ENCODE data around the gene MAOA. TPM values are rescaled to one million over a fixed set of nuclear protein-coding genes. Genes with fewer than 3 reads are reported as not detected.
"Not testable (repeated sequence)": the region's sequence is repeated elsewhere in the genome, so short reads cannot be mapped to it uniquely, and the experiment has no call there.

Gene MAOA
- total RNA-seq: 100 to 1,000 TPM in 3 of 6 experiments, 10 to 100 TPM in 3; 76.2 to 180 (median 109) TPM
- long read RNA-seq, full-length matches to known transcripts: 70 of 74 reads
- long read RNA-seq, partial matches to known transcripts: 3 of 74 reads
- long read RNA-seq, other reads (novel, unspliced or antisense): 1 of 74 reads

- Histone ChIP-seq H3K9me3 (no peaks in the 10 kb centered on the region), H3K27ac (peak within 1 kb of the TSS; percentile 71 to 91 (median 91)), H3K4me3 (peak within 1 kb of the TSS; percentile 30 to 67 (median 60)), H3K36me3 (no peaks in the 10 kb centered on the region), H3K27me3 (no peaks in the 10 kb centered on the region), H3K4me1 (no peaks in the 10 kb centered on the region)
- ATAC-seq (peak; percentile 69 to 84 (median 75)), DNase-seq (peak; percentile 86 to 94 (median 94))
- 65% methylated on average over 11 of the region's 29 CpGs for WGBS (ENCODE audit: insufficient coverage, low coverage, low lambda C conversion rate, missing lambda C conversion rate)
- intact Hi-C loops (cut with DNase I): loop anchor here in 1 of 2 donors (10.0 kb wide), 1 partner anchor 89 kb away; no protein-coding TSS in a partner anchor
- TF ChIP-seq POLR2A (IDR thresholded peaks at IDR 0.05) (peak; percentile 73), CTCF (IDR thresholded peaks at IDR 0.05) (no peak)
These were observed at the start of gene MAOA for GRCh38 chrX:43656005-43656494. TSS of gene MAOA (plus strand) at chrX:43656299. CDS start at chrX:43656342, 43 bp downstream.

- intact Hi-C loops (cut with DNase I): no loop called here
- Histone ChIP-seq H3K27me3 (no peaks in the 10 kb centered on the region), H3K27ac (no peak overlapping the region), H3K36me3 (no peaks in the 10 kb centered on the region), H3K9me3 (no peaks in the 10 kb centered on the region), H3K4me1 (no peaks in the 10 kb centered on the region), H3K4me3 (no peak overlapping the region)
- TF ChIP-seq CTCF (IDR thresholded peaks at IDR 0.05) (no peak), POLR2A (IDR thresholded peaks at IDR 0.05) (no peak)
- ATAC-seq: peak in 2 of 4 donors; percentile 32 to 72
- DNase-seq: no peak
These were observed 43.7 kb upstream of the MAOA start for GRCh38 chrX:43612400-43612799.

- Histone ChIP-seq H3K27me3 (no peaks in the 10 kb centered on the region), H3K4me3 (no peak overlapping the region), H3K27ac (no peak overlapping the region), H3K36me3 (no peaks in the 10 kb centered on the region), H3K4me1 (peaks cover 0 to 6% (median 0%) of the 10 kb centered on the region in 4 donors), H3K9me3 (no peaks in the 10 kb centered on the region)
- DNase-seq: no peak
- WGBS (ENCODE audit: insufficient coverage, low coverage, low lambda C conversion rate, missing lambda C conversion rate): 49% methylated on average over 5 of the region's 5 CpGs
- TF ChIP-seq CTCF (IDR thresholded peaks at IDR 0.05) (no peak), POLR2A (IDR thresholded peaks at IDR 0.05) (no peak)
- intact Hi-C loops (cut with DNase I): no loop called here
- no peak for ATAC-seq
These were observed 40.4 kb upstream of the MAOA start for GRCh38 chrX:43615660-43616059.

GRCh38 chrX:43618366-43619205 lies 37.5 kb upstream of the MAOA start:
- Histone ChIP-seq H3K36me3 (no peaks in the 10 kb centered on the region), H3K9me3 (no peaks in the 10 kb centered on the region), H3K27ac (no peak overlapping the region), H3K27me3 (no peaks in the 10 kb centered on the region), H3K4me3 (no peak overlapping the region), H3K4me1 (peaks cover 0 to 6% (median 0%) of the 10 kb centered on the region in 4 donors)
- 44% methylated on average over 3 of the region's 3 CpGs for WGBS (ENCODE audit: insufficient coverage, low coverage, low lambda C conversion rate, missing lambda C conversion rate)
- DNase-seq (no peak), ATAC-seq (no peak)
- intact Hi-C loops (cut with DNase I): no loop called here
- no peak for TF ChIP-seq POLR2A (IDR thresholded peaks at IDR 0.05)
- TF ChIP-seq CTCF (IDR thresholded peaks at IDR 0.05): no peak

GRCh38 chrX:43619861-43620260 lies 36.2 kb upstream of the MAOA start:
- 29% methylated on average over 2 of the region's 2 CpGs for WGBS (ENCODE audit: insufficient coverage, low coverage, low lambda C conversion rate, missing lambda C conversion rate)
- H3K36me3 ChIP-seq; H3K27me3 ChIP-seq; H3K4me1 ChIP-seq; H3K27ac ChIP-seq; DNase-seq; ATAC-seq; intact Hi-C loops (cut with DNase I); H3K4me3 ChIP-seq; H3K9me3 ChIP-seq: not testable (repeated sequence)

All from right lobe of liver (tissue), 6 donors.